Measurements from ENCODE around the gene MCF2L.
A peak's percentile ranks its signal among the peaks of the same experiment; 100 is the strongest.
"Not testable (repeated sequence)": the region's sequence is repeated elsewhere in the genome, so short reads cannot be mapped to it uniquely, and the experiment has no call there.

The MCF2L gene

DNA sequence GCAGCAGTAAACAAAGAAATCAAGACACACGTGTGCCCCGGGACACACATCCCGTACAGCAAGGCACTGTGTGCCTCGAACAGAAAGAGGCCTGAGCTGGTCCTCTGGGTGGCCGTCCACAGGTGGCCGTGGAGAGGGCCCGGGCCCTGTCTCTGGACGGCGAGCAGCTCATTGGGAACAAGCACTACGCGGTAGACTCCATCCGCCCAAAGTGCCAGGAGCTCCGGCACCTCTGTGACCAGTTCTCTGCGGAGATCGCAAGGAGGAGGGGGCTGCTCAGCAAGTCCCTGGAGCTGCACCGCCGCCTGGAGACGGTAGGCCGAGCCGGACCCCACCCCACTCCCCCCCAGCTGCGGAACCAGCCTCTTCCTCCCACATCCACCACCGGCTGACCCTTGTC is 105.9 kb downstream of the MCF2L start:
- no peak for DNase-seq

DNA sequence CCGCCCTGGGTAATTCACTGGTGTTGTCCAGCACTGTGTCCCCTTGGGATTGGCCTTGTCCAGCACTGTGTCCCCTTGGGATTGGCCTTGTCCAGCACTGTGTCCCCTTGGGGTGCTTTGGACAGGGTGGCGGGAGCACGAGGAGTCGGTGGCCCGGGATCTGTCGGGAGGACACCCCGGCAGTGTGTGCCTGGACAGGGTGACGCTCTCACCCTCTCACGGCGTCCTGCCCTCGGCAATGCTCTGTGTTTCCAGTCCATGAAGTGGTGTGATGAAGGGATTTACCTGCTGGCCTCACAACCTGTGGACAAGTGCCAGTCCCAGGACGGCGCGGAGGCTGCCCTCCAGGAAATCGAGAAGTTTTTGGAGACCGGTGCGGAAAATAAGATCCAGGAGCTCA is 106.7 kb downstream of the MCF2L start:
- DNase-seq = no peak

DNA sequence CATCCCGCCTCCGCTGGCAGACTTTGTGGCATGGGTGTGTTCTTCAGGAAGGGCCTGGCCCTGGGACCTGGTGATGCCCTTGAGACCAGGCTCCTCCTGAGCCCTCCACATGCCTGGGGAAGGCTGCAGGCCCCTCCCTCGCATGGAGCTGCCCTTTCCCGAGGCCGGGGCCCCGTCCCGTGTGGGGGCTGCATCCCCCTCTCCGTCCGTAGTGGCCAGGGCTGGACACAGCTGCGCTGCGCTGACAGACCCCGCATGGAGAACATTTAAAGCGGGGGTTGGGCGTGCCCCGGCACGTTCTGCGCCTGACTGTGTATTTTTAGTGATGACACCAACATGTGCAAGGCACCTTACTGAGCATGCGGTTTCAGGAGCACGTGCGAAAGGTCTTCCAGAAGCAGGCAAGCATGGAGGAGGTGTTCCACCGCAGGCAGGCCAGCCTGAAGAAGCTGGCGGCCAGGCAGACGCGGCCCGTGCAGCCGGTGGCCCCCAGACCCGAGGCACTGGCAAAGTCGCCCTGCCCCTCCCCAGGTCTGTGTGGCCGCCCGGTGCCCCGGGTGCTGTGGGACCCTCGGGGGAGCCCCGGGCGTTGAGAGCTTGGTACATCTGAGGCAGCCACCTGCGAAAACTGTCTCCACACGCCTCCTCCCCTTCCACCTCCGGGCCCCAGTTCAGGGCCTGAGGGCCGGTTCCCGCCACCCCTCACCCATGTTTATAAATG is 107.8 kb downstream of the MCF2L start:
- DNase-seq = no peak

DNA sequence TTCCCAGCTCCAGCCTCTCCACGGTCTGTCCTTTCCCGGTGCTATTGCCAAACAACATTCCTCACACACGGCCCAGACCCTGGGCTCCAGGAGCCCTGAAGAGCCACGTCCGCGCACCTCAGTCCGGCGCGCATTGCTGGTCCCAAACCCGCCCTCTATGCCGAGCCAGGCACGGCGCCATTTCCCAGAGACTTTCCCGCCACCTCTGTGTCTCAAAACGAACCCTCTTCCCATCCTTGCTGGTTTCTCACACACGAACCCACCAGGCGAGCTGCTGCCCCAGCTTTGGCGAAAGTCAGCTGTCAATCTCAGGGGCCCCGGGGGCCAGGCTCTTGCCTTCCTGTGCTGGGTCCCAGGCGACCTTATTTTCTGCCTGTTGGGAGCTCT is 108.5 kb downstream of the MCF2L start:
- no peak for DNase-seq

DNA sequence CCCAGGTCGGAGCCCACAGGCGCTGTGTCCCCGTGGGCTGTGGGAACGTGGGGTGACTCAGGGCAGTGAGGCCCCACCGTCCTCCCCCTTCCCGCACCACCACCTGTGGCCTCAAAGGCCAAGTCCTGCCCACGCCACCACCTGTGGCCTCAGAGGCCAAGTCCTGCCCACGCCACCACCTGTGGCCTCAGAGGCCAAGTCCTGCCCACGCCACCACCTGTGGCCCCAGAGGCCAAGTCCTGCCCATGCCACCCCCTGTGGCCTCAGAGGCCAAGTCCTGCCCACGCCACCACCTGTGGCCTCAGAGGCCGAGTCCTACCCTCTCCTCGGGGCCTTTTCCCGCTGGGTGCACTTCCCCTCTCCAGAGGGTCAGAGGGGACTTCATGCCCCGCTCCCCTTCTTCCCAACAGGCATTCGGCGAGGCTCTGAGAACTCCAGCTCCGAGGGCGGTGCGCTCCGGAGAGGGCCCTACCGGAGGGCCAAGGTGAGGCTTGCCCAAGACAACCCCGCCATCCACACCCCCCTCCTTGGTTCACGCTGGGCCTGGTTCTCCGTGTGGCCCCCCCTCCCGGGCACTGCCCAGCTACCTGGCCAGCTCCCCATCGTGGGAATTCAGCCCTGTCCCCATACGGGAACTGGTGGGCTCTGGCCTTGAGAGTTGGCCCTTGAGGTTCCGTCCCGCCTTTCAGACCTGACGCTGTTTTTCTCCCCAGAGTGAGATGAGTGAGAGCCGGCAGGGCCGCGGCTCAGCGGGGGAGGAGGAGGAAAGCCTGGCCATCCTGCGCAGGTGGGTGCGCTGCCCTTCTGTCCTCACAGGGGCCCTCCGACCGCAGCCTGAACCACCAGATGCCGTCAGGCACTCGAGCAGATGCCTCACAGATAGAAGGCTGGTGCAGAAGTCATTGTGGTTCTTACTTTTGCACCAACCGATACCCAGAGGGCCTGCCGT is 109.2 kb downstream of the MCF2L start:
- DNase-seq = peak; percentile 55

DNA sequence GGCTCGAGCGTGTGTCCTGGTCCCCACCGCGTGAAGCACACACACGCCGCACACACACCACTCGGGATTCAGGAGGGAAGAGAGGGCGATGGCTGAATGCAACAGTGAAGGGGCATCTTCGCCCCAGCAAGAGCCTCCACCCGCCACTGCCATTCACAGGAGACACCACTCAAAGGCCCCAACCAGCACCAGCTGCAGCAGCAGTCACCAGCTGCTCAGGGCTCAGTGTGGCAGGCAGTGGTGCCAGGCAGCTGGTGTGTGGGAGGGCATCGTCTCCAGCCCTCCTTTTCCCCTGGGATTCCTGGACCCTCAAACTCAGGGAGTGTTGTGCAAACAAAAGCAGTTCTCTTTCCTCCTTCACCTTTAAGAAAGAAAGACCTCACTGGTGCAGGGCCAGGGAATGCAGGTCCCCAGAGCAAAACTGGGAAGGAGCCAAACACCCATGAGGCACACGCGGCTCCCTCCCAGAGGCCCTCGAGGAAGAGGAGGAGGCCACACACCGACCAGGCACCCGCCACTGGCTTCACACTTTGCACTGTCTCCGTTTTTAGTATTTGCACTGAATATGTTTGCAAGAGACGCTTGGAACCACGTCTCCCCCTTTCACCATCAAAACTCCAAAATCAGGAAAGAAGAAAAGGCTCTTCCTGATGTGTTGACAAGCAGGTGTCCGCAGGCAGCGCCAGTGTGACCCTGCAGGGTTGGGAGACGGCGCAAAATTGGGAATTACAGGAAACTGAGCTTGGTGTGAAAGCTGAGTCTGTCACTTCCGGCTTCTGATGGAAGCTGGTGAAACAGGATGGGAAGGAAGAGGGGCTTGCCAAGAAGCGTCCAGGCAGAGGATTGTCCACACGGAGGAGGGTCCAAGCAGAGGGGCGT is 110.1 kb downstream of the MCF2L start:
- DNase-seq = peak; percentile 55

DNA sequence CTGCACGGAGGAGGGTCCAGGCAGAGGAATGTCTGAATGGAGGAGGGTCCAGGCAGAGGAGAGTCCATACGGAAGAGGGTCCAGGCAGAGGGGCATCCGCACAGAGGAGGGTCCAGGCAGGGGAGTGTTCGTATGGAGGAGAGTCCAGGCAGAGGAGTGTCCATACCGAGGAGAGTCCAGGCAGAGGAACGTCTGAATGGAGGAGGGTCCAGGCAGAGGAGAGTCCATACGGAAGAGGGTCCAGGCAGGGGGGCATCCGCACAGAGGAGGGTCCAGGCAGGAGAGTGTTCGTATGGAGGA is 110.7 kb downstream of the MCF2L start:
- not testable (repeated sequence) for DNase-seq

DNA sequence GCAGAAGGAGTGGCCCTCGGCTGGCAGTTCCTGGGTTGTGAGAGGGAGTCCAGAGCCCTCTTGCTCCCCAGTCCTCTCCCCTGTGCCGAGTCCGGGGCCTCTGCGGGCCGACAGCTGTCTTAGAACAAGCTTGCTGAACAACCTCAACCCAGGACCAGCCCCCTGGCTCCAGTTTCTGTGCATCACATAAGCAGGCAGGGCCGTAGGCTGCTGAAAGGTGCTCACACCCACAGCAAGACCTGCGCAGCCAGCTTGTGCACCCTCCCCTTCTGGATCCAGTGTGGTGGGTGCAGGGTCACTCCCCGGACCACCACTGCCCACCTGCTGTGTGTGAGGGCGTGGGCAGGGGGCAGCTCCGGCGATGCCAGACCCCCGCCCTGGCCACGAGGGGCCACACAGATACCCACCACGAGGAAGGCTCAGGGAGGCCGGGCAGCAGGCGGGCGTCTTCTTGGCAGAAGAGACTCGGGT is 111.4 kb downstream of the MCF2L start:
- DNase-seq = no peak

DNA sequence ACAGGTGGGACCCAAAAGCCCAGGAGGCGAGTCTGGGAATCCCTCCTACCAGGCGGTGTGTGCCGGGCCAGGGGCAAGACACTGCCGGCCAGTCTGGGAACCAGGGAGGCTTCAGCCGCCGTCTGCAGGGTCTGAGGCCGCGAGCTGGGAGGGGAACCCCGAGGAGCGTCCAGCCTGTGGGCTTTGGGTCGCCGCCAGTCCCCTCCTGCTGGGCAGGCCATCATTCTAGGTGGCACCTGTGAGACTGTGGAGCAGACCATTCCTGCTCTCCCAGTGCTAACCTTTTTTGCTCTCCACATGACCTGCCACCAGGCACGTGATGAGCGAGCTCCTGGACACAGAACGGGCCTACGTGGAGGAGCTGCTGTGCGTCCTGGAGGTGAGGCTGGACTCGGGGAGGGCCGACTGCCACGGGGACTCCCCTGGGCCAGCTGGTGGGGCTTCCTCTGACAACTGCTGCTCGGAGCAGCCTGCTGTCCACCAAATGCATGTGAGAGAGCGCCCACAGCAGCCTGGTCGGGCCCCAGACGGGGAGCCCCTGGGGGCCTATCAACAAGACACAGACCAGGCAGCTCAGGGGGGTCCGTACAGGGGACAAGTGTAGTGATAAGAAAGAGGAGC is 112.0 kb downstream of the MCF2L start:
- no peak for DNase-seq

DNA sequence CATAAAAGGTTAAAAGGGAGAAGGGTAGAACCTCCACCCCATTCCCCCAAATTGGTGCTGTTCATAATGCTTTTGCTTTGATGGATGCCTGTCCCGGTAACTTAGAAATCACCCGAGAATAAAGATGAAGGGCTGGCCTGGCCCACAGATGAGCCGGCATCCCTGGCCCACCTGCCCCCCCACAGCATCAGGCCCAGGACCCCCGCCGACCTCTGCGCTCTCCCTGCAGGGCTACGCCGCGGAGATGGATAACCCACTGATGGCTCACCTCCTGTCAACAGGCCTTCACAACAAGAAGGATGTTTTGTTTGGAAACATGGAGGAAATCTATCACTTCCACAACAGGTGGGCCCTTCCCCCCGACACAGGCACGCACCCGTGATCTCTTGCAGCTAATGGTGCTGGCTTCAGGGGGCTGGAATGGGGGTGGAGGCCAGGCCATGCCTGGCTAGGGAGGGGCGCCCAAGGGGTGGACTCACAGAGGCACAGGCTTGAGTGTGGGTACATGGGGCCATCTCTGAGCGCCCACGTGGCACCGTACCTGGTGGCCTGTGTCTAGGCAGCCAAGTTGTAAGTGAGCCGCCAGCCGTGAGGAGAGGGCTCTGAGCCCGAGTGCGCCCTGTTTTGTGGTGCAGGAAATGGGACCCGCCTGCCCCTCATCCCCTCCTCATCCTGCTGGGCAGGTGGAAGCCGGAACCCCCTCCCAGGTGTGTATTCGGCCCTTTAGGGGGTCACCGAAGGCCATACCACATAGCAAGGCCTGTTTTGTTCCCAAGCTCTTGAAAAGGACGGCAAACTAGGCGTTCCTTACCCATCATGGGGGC is 113.4 kb downstream of the MCF2L start:
- DNase-seq = no peak

DNA sequence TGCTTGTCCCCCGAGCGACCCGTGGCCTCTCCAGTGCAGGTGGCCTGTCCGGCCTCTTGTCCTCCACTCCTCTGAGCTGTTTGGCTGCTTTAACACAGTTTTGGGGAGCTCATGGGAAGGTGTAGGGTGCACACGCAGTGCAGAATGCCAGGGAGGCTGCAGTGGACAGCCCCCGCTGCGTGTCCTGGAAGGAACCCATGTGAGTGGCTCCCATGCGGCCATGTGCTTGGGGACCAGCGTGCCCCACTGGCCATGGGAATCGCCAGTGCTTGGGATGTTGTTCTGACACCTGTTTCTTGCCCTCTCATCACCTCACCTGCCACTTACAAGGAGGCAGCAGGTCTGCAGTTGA is 114.0 kb downstream of the MCF2L start:
- DNase-seq = no peak

DNA sequence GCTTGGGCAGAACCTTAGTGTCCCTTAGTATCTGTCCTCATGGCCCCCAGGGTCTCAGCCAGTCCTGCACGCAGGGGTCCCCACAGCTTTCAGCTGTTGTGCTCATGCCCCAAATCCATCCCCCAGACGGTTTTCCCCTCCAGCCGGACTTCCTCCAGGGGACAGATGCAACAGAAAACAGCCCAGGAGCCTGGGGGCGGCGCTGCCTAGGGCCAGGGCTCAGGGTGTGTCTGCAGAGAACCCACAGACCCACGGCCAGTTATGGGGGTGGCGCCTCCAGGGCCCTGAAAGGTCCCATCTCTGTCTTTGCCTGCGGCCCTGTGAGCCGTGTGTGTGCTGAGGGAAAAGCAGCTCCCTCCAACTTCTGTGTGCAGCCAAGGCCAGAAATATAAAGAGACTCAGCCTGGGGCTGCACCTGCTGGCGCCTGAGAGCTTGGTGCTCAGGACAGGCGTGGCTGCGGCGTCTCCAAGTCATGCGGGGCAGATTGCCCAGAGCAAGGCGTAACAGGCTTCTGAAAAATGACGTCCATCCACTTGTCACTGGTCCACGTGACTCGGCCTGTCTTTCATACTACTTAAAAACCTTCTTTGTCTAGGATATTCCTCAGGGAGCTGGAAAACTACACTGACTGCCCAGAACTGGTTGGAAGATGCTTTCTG is 114.5 kb downstream of the MCF2L start:
- peak; percentile 2 for DNase-seq

DNA sequence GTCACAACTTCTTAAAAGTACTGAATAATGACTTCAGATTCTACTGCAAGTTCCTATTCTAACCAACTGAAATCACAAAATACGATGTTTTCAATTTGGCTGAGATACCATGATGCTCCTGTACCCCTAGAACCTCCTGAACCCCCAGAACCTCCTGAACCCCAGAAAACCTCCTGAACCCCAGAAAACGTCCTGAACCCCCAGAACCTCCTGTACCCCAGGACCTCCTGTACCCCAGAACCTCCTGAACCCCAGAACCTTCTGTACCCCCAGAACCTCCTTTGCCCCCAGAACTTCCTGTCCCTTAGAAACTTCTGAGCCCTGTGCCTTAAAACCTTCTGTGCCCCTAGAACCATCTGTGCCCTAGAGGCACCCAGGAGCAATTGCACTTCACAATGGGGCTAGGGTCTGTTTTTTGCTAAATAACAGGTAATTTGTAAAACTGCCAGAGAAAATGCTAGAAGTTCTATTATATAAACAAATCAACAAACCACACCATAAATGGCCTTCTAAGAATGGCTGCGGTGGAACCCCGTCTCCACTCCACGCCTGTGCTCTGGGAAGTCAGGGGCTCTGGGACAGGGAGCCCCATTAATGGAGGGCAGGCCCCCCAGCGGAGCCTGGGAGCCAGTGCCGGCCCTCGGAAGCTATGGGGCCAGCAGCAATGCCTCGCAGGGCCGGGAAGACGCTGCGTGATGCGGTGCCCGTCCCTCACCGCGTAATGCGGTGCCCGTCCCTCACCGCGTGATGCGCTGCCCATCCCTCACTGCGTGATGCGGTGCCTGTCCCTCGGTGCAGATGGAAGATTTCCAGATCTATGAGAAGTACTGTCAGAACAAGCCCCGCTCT is 115.3 kb downstream of the MCF2L start:
- no peak for DNase-seq

DNA sequence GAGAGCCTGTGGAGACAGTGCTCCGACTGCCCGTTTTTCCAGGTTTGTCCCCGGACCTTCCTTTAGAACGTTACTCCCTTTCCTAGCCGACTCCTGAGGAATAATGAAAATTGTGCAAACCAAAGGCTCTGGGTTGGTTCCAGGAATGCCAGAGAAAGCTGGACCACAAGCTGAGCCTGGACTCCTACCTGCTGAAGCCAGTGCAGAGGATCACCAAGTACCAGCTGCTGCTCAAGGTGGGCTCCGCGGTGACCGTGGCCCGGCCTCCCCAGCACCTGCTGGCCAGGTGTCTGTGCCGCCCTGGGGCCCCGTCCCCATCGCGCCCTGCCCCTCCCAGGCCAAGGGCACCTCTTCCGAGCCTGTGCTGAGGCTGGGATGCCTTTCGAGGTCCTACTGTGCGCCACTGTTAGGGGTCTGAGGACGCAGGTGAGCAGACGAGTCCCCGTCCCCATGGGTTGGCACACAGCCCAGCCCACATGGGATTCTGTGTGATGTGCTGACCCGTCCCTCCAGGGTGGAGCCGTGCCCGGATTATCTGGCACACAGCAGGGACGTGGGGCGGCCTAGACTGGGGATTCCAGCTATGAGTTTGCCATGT is 116.0 kb downstream of the MCF2L start:
- no peak for DNase-seq

DNA sequence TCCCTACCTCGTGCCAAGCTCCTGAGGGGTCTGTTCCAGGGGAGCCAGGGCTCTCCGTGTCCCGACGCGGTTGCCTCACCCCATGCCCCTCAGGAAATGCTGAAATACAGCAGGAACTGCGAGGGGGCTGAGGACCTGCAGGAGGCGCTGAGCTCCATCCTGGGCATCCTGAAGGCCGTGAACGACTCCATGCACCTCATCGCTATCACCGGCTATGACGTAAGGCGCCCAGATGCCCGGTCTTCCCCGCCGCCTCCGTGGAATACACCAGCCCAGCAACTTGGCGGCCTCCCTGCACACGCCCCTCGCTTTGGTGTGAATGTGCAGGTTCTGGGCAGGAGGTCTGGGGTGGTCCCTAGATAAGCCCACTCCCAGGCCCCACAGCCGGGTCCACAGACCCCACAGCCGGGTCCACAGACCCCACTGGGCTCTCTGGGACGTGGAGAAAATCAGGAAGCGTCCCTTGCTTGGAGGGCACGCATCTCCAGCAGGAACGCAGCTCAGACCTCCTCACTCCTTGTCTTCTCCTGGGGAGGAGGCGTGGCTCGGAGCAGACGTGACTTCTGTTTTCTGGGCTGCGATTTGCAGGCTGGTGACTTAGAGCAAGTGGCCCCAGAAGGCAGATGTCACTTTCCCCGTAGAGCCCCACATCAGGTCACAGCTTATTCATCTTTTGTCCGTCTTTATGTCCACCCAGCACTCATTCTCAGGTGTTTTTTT is 117.2 kb downstream of the MCF2L start:
- no peak for DNase-seq

DNA sequence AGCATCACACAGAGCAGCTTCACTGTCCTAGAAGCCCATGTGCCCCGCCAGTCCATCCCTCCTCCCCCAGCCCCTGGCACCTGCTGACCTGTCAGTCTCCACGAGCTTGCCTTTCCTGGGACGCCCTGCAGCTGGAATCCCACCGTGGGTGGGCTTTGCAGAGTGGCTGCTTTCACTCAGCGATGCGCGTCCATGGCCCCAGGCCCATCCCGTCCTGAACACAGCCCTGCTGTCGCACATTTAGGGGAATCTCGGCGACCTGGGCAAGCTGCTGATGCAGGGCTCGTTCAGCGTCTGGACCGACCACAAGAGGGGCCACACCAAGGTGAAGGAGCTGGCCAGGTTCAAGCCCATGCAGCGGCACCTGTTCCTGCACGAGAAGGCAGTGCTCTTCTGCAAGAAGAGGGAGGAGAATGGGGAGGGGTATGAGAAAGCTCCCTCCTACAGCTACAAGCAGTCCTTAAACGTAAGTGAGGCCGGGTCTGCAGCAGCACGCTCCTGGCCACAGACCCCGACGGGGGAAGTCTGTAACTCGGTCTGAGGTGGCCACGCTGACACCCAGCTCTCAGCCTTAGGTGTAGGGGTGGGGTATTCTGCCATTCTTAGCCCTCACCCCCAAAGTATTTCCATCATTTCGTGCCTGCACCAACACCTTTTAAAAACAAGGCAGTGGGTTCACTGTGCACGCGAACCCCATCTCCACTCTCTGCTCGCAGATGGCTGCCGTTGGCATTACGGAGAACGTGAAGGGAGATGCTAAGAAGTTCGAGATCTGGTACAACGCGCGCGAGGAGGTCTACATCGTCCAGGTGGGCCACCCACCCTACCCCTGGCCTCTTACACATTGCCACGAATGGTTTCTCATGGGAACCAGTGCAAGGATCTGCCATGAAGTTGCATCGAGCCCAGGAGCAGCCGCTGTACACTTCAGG is 118.2 kb downstream of the MCF2L start:
- DNase-seq = no peak

DNA sequence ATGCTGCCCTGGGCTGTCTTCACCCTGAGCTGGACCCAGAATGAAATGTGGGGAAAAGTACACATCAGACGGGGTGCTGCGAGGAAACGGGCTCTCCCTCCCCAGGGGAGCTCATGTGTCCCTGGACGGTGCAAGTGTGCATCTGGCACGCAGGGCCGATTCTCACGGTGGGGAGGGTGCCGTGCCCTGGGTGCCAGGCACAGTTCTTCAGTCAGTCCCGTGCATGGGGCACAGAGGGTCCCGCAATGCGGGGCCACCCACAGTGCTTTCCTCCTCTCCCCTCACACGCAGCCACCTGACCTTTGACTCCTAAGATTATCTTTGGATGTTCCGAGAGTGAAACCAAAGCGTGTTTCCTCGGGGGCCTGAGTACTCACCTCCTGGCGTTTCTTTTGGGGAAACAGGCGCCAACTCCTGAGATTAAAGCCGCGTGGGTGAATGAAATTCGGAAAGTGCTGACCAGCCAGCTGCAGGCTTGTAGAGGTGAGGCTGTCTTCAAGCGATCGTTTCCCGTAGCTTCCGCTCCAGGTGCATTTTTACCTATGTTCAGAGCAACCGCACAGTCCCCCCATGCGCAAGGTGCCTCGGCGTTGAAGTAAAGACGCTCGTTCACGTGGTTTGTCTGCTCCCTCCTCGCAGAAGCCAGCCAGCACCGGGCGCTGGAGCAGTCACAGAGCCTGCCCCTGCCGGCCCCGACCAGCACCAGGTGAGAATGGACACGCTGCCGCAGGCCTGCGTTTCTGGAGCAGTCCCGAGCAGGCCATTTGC is 119.1 kb downstream of the MCF2L start:
- DNase-seq = no peak

DNA sequence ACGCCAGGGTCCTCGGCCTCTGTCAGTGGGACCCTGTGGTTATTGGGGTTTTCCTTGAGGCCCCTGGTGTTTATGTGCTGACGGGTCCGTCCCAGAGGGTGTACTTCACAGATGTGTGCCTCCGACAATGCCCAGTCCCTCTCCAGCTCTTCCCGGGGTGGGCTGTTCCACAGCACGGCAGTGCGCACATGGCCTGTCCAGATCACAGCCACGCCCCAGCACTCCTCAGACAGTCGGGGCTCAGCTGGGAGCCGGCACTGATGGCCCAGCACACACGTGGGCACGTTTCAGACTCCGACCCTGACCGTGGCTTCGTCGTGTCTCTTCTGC is 119.6 kb downstream of the MCF2L start:
- DNase-seq = no peak

Data from DMS 273 treated with DMSO at 0.1 percent for 48 hours (cell line).